NCI-H524 (cell line): Measurements from ENCODE around the gene PIEZO2.
"Not testable (repeated sequence)": the region's sequence is repeated elsewhere in the genome, so short reads cannot be mapped to it uniquely, and the experiment has no call there.

Experiments
- DNase-seq, 2 experiments: peaks; one replicate each; lab custom pipeline; 2025; lab: John Stamatoyannopoulos, UW

Gene PIEZO2

GRCh38 chr18:10973567-10974203 is 175.7 kb downstream of the PIEZO2 start:
- no peak for DNase-seq

- no peak for DNase-seq
Observed at GRCh38 chr18:10971717-10972116, 177.7 kb downstream of the PIEZO2 start.

- no peak for DNase-seq
Observed at GRCh38 chr18:10965119-10965518, 184.2 kb downstream of the PIEZO2 start.

- peak; percentile 91 to 95 for DNase-seq
Observed at GRCh38 chr18:10953672-10954071, 195.7 kb downstream of the PIEZO2 start.

GRCh38 chr18:10951631-10952544 is 197.5 kb downstream of the PIEZO2 start:
- no peak for DNase-seq

- no peak for DNase-seq
Observed at GRCh38 chr18:10950876-10951630, 198.3 kb downstream of the PIEZO2 start.

- DNase-seq = no peak
Observed at GRCh38 chr18:10950080-10950875, 199.1 kb downstream of the PIEZO2 start.

GRCh38 chr18:10949655-10950054 is 199.7 kb downstream of the PIEZO2 start:
- no peak for DNase-seq

GRCh38 chr18:10948421-10948820 is 200.9 kb downstream of the PIEZO2 start:
- DNase-seq = no peak

GRCh38 chr18:10946058-10946457 is 203.3 kb downstream of the PIEZO2 start:
- no peak for DNase-seq

- no peak for DNase-seq
Observed at GRCh38 chr18:10942998-10943397, 206.4 kb downstream of the PIEZO2 start.

GRCh38 chr18:10939822-10940221 is 209.5 kb downstream of the PIEZO2 start:
- DNase-seq = no peak

- DNase-seq = no peak
Observed at GRCh38 chr18:10937743-10938640, 211.4 kb downstream of the PIEZO2 start.

- DNase-seq = no peak
Observed at GRCh38 chr18:10936176-10937053, 213.0 kb downstream of the PIEZO2 start.

GRCh38 chr18:10935588-10935987 is 213.8 kb downstream of the PIEZO2 start:
- DNase-seq = no peak

GRCh38 chr18:10933648-10934047 is 215.7 kb downstream of the PIEZO2 start:
- DNase-seq = not testable (repeated sequence)

- DNase-seq = no peak
Observed at GRCh38 chr18:10930076-10930475, 219.3 kb downstream of the PIEZO2 start.

- DNase-seq = no peak
Observed at GRCh38 chr18:10928772-10929373, 220.5 kb downstream of the PIEZO2 start.
